ENCODE results near the gene PHLPP1. TPM values are rescaled to one million over a fixed set of nuclear protein-coding genes. Genes with fewer than 3 reads are reported as not detected.
A peak's percentile ranks its signal among the peaks of the same experiment; 100 is the strongest.

PHLPP1 gene
- total RNA-seq, 2 donors from 2014 or later = 8.6 to 20.8 TPM

DNA sequence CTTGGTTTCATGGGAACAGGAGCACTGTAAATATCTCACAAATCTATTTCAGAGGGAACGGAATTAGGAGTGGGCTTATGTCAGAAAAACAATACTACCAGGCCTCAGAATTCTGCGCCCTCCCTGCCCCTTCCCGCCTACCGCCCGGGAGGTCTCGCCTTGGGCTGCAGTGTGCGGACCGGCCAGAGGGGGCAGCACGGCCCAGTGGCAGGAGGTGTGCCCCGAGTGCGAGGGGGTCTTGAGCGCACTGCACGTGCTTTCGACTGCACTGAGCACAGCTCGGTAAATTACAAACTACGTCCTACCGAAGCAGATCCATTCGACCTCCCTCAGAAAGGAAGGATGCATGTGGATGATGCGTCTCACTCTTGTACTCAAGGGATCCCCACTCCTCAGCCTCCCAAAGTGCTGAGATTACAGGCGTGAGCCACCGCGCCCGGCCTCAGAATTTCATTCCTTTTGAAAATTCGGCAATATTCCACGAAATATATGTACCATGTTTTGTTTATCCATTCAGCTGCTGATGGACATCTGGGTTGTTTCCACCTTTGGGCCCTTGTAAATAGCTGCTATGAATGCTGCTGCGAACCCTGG lies 307.2 kb downstream of the PHLPP1 start:
- intact Hi-C loops (cut with DNase I) = loop anchor here (5.0 kb wide), 1 partner anchor 300 kb away; no protein-coding TSS in a partner anchor
- no peaks in the 10 kb centered on the region for H3K4me1 ChIP-seq
- ATAC-seq (no peak), DNase-seq (no peak)
- no peaks in the 10 kb centered on the region for H3K36me3 ChIP-seq (replicated peaks in 1 of 2; ENCODE audit: insufficient read depth in 1 of 2, low read depth in 2 of 2)
- TF ChIP-seq, protein P1, sequence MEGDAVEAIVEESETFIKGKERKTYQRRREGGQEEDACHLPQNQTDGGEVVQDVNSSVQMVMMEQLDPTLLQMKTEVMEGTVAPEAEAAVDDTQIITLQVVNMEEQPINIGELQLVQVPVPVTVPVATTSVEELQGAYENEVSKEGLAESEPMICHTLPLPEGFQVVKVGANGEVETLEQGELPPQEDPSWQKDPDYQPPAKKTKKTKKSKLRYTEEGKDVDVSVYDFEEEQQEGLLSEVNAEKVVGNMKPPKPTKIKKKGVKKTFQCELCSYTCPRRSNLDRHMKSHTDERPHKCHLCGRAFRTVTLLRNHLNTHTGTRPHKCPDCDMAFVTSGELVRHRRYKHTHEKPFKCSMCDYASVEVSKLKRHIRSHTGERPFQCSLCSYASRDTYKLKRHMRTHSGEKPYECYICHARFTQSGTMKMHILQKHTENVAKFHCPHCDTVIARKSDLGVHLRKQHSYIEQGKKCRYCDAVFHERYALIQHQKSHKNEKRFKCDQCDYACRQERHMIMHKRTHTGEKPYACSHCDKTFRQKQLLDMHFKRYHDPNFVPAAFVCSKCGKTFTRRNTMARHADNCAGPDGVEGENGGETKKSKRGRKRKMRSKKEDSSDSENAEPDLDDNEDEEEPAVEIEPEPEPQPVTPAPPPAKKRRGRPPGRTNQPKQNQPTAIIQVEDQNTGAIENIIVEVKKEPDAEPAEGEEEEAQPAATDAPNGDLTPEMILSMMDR (IDR thresholded peaks at IDR 0.05) = peak in 5 of 7 experiments; percentile 14 to 22 (median 17)
- no peak for TF ChIP-seq POLR2A (IDR thresholded peaks at IDR 0.05)
- H3K27me3 ChIP-seq = no peaks in the 10 kb centered on the region
- 63 to 67% methylated on average over 25 to 26 of the region's 26 CpGs for WGBS, 2 donors
- H3K27ac ChIP-seq = no peak overlapping the region
- H3K4me3 ChIP-seq = no peak overlapping the region
- H3K9me3 ChIP-seq = no peaks in the 10 kb centered on the region

DNA sequence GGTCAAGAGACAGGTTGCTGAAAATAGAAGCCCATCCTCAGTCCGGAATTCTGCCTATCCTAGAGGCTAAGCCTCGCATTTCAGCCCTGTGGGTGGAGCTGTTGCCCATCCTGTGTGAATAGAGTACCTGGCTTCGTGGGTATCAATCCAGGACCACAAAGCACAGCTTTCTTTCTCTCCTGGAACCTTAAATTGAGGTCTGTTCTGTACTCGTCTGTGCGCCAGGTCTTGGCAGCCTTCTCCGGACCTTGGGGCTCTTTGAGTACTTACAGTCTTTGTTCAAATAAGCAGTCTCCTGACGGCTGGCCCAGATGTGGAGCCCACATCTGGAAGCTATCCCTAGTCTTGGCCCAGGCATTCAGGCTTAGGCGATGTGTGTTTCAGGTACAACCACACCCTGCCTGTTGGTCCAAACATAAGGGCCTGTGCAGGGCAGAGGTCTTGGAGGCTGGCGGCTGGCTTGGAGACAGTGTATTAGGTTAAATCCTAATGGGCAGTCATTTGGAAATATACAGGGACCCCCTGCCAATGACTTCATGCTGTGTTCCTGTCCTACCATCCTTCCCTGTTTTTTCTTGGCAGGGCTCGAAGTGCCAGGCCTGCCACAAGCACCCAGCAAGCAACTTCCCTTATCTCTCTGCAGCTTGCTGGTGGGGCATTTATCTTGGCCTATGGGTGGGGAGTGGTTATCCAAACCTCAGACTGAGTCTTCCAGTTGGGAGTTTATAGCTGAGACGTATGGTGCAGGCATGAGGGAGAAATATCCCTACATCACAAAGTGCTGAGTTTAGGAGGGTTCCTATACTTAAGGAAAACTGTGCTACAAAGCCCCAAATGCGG lies 310.1 kb downstream of the PHLPP1 start:
- Histone ChIP-seq H3K27ac (no peak overlapping the region), H3K9me3 (no peaks in the 10 kb centered on the region), H3K27me3 (no peaks in the 10 kb centered on the region), H3K4me3 (no peak overlapping the region), H3K4me1 (no peaks in the 10 kb centered on the region), H3K36me3 (replicated peaks in 1 of 2; ENCODE audit: insufficient read depth in 1 of 2, low read depth in 2 of 2) (no peaks in the 10 kb centered on the region)
- ATAC-seq (no peak), DNase-seq (peak in 3 of 4 donors; percentile 18 to 32 (median 23))
- WGBS, 2 donors = 51 to 55% methylated on average over 11 to 12 of the region's 12 CpGs
- TF ChIP-seq, protein P1 (IDR thresholded peaks at IDR 0.05) = peak in 5 of 7 experiments; percentile 11 to 40 (median 33)
- TF ChIP-seq POLR2A (IDR thresholded peaks at IDR 0.05) = no peak
- intact Hi-C loops (cut with DNase I) = no loop called here

DNA sequence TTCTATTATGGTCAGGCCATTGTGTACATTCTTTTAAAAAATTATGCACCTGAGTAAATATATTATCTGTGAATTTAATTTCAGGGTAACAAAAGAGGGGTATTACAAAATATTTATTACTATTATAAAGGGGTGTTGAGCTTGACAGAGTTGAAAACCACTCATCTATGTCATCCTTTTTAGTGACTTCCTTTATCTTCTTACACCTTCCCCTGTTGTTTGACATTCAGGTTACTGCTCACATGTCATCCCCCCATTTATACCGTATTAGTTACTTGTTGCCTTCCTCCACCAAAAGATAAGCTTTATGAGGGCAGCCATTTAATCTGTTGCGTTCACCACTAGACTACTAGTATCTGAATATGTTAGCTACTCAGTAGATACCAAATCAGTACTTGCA lies 313.0 kb downstream of the PHLPP1 start:
- no peak overlapping the region for H3K27ac ChIP-seq
- H3K9me3 ChIP-seq = no peaks in the 10 kb centered on the region
- ATAC-seq (no peak), DNase-seq (no peak)
- H3K4me1 ChIP-seq = no peaks in the 10 kb centered on the region
- H3K4me3 ChIP-seq = no peak overlapping the region
- TF ChIP-seq, protein P1 (IDR thresholded peaks at IDR 0.05) = no peak
- no peak for TF ChIP-seq POLR2A (IDR thresholded peaks at IDR 0.05)
- 67 to 68% methylated on average over 2 of the region's 2 CpGs for WGBS, 2 donors
- H3K36me3 ChIP-seq (replicated peaks in 1 of 2; ENCODE audit: insufficient read depth in 1 of 2, low read depth in 2 of 2) = no peaks in the 10 kb centered on the region
- H3K27me3 ChIP-seq = no peaks in the 10 kb centered on the region
- intact Hi-C loops (cut with DNase I) = no loop called here

Small RNAs within 50 kb of the gene (small RNA-seq; reads per million reads assigned to genes)
- not detected for gene RNU6-142P

Other genes starting within 250 kb of the PHLPP1 start
- 10 to 100 TPM; 10.4 to 14.2 TPM for gene ZCCHC2, start 192.5 kb upstream of the PHLPP1 start, total RNA-seq